Tibial nerve (tissue), 3 donors: Measurements from ENCODE around the gene NFATC1.

ENCODE experiments used
- CTCF ChIP-seq, 5 experiments: fragments of 200-600 bp in 3 of 5; fragments of 450-650 bp in 2 of 5; sonication (generic) in 3 of 5; IDR thresholded peaks; one replicate each; pipeline ENCODE4 v1.5.1; 2016 to 2019; ENCODE audit warnings: antibody characterized with exemption in 5 of 5, mild to moderate bottlenecking in 3 of 5, moderate library complexity in 2 of 5
- POLR2A ChIP-seq, 2 donors: fragments of 450-650 bp; IDR thresholded peaks; one replicate each; pipeline ENCODE4 v1.6.1; 2017; ENCODE audit warnings: antibody characterized with exemption in 2 of 2, mild to moderate bottlenecking in 2 of 2, moderate library complexity in 2 of 2

GRCh38 chr18:79518683-79519128 is 123.0 kb downstream of the NFATC1 start:
- no peak for TF ChIP-seq CTCF (IDR thresholded peaks at IDR 0.05)
- TF ChIP-seq POLR2A (IDR thresholded peaks at IDR 0.05): no peak
